Activated CD4-positive, CD25-positive, alpha-beta regulatory T cell treated with anti-CD3 and anti-CD28 coated beads, Interleukin-2, amount 50 U/mL, for 24 hours (primary cell): ENCODE measurements around the gene FAM216B.
A peak's percentile ranks its signal among the peaks of the same experiment; 100 is the strongest.
"Not testable (repeated sequence)": the region's sequence is repeated elsewhere in the genome, so short reads cannot be mapped to it uniquely, and the experiment has no call there.

Experiments used
- ATAC-seq, 2 donors: fragments of 150-1000 bp; cut with Tn5 transposase; one replicate each; pipeline ENCODE4 v1.10.0; 2021; ENCODE audit warnings: mild to moderate bottlenecking in 1 of 2, moderate library complexity in 1 of 2

FAM216B gene

GRCh38 chr13:42781352-42781751, at the start of gene FAM216B:
FAM216B (plus strand) TSS chr13:42781584; CDS start chr13:42784068, 2,484 bp downstream.
- ATAC-seq, result no peak

GRCh38 chr13:42732073-42732472, 49.3 kb upstream of the FAM216B start:
- no peak for ATAC-seq

- ATAC-seq, result no peak
Measured at GRCh38 chr13:42733046-42733445, 48.3 kb upstream of the FAM216B start.

GRCh38 chr13:42735010-42735409, 46.4 kb upstream of the FAM216B start:
- ATAC-seq, result no peak

- no peak for ATAC-seq
Measured at GRCh38 chr13:42740753-42741152, 40.6 kb upstream of the FAM216B start.

GRCh38 chr13:42741914-42742313, 39.5 kb upstream of the FAM216B start:
- no peak for ATAC-seq

- no peak for ATAC-seq
Measured at GRCh38 chr13:42745655-42746054, 35.7 kb upstream of the FAM216B start.

- no peak for ATAC-seq
Measured at GRCh38 chr13:42746866-42747265, 34.5 kb upstream of the FAM216B start.

GRCh38 chr13:42747399-42747873, 33.9 kb upstream of the FAM216B start:
- no peak for ATAC-seq

- no peak for ATAC-seq
Measured at GRCh38 chr13:42750794-42751193, 30.6 kb upstream of the FAM216B start.

GRCh38 chr13:42751693-42752092, 29.7 kb upstream of the FAM216B start:
- no peak for ATAC-seq

- no peak for ATAC-seq
Measured at GRCh38 chr13:42752731-42753130, 28.7 kb upstream of the FAM216B start.

GRCh38 chr13:42753697-42754096, 27.7 kb upstream of the FAM216B start:
- no peak for ATAC-seq

- ATAC-seq, result no peak
Measured at GRCh38 chr13:42754801-42755510, 26.4 kb upstream of the FAM216B start.

- no peak for ATAC-seq
Measured at GRCh38 chr13:42757678-42758420, 23.5 kb upstream of the FAM216B start.

- no peak for ATAC-seq
Measured at GRCh38 chr13:42758515-42758914, 22.9 kb upstream of the FAM216B start.

GRCh38 chr13:42760951-42761350, 20.4 kb upstream of the FAM216B start:
- ATAC-seq, result no peak

GRCh38 chr13:42762251-42762650, 19.1 kb upstream of the FAM216B start:
- no peak for ATAC-seq

- ATAC-seq, result peak; percentile 63 to 69
Measured at GRCh38 chr13:42762917-42763316, 18.5 kb upstream of the FAM216B start.

GRCh38 chr13:42766016-42766415, 15.4 kb upstream of the FAM216B start:
- no peak for ATAC-seq

- no peak for ATAC-seq
Measured at GRCh38 chr13:42769650-42770049, 11.7 kb upstream of the FAM216B start.

GRCh38 chr13:42776558-42776957, 4.8 kb upstream of the FAM216B start:
- not testable (repeated sequence) for ATAC-seq

- no peak for ATAC-seq
Measured at GRCh38 chr13:42777467-42777866, 3.9 kb upstream of the FAM216B start.

GRCh38 chr13:42780044-42780443, 1.3 kb upstream of the FAM216B start:
- ATAC-seq, result peak in 1 of 2 donors; percentile 13
